GM23338 (cell line): ENCODE measurements around the gene SASH1. TPM values are rescaled to one million over a fixed set of nuclear protein-coding genes. Genes with fewer than 3 reads are reported as not detected.

ENCODE experiments used
- ATAC-seq: fragments of 200-7000 bp; cut with Tn5 transposase; 3 replicates; pipeline ENCODE4 v1.9.1; 2020
- DNase-seq: peaks from one replicate; pipeline ENCODE4 v3.0.0-alpha.2; 2015; ENCODE audit warnings: low spot score
- H2AFZ ChIP-seq: fragments of 200-600 bp; sonication (generic); 2 replicates; pipeline ENCODE4 v1.8.0; 2016; ENCODE audit warnings: antibody characterized with exemption, mild to moderate bottlenecking, moderate library complexity
- H3F3A ChIP-seq: fragments of 200-600 bp; sonication (generic); replicated peaks from 2 replicates; pipeline ENCODE4 v1.8.0; 2017; ENCODE audit warnings: antibody characterized with exemption, mixed run types, low read depth
- H3K27ac ChIP-seq: fragments of 200-600 bp; sonication (generic); 2 replicates; pipeline ENCODE4 v1.6.1; 2016; ENCODE audit warnings: low read depth
- H3K27me3 ChIP-seq: fragments of 200-600 bp; sonication (generic); 2 replicates; pipeline ENCODE4 v1.8.0; 2016; ENCODE audit warnings: mild to moderate bottlenecking, mixed run types, moderate library complexity; ENCODE audit not compliant: insufficient read depth
- H3K36me3 ChIP-seq: fragments of 200-600 bp; sonication (generic); 2 replicates; pipeline ENCODE4 v1.8.0; 2016; ENCODE audit warnings: mild to moderate bottlenecking; ENCODE audit not compliant: insufficient read depth
- H3K4me1 ChIP-seq: fragments of 200-600 bp; sonication (generic); 2 replicates; pipeline ENCODE4 v1.8.0; 2016; ENCODE audit warnings: mild to moderate bottlenecking, moderate library complexity; ENCODE audit not compliant: insufficient read depth
- H3K4me2 ChIP-seq: fragments of 200-600 bp; sonication (generic); 2 replicates; pipeline ENCODE4 v1.7.1; 2017; ENCODE audit warnings: mixed run types
- H3K4me3 ChIP-seq: fragments of 200-600 bp; sonication (generic); 2 replicates; pipeline ENCODE4 v1.6.1; 2016; ENCODE audit warnings: mixed run types
- H3K79me2 ChIP-seq: fragments of 200-600 bp; sonication (generic); replicated peaks from 2 replicates; pipeline ENCODE4 v1.8.0; 2017; ENCODE audit warnings: mild to moderate bottlenecking; ENCODE audit not compliant: insufficient read depth
- H3K9me2 ChIP-seq: fragments of 200-600 bp; sonication (generic); 2 replicates; pipeline ENCODE4 v1.8.0; 2017; ENCODE audit not compliant: insufficient read depth
- H4K20me1 ChIP-seq: fragments of 200-600 bp; sonication (generic); replicated peaks from 2 replicates; pipeline ENCODE4 v1.8.0; 2017; ENCODE audit warnings: mild to moderate bottlenecking; ENCODE audit not compliant: insufficient read depth
- H3K27ac Mint-ChIP-seq: 2 replicates; pipeline ENCODE4 v1.8.0; 2020; ENCODE audit warnings: inconsistent platforms, mild to moderate bottlenecking, moderate library complexity, mixed read lengths
- H3K27me3 Mint-ChIP-seq: 3 replicates; pipeline ENCODE4 v1.8.0; 2022; ENCODE audit warnings: low read depth, mild to moderate bottlenecking, moderate library complexity, mixed read lengths, inconsistent platforms; ENCODE audit not compliant: insufficient read depth, poor library complexity
- H3K36me3 Mint-ChIP-seq: 3 replicates; pipeline ENCODE4 v1.8.0; 2021; ENCODE audit warnings: low read depth, mild to moderate bottlenecking, inconsistent platforms, moderate library complexity, mixed read lengths
- H3K4me1 Mint-ChIP-seq: 3 replicates; pipeline ENCODE4 v1.8.0; 2020; ENCODE audit warnings: mild to moderate bottlenecking, inconsistent platforms, mixed read lengths
- H3K4me3 Mint-ChIP-seq: 3 replicates; pipeline ENCODE4 v1.8.0; 2021; ENCODE audit warnings: moderate library complexity, mild to moderate bottlenecking, inconsistent platforms, mixed read lengths
- H3K9me3 Mint-ChIP-seq: 3 replicates; pipeline ENCODE4 v1.8.0; 2020; ENCODE audit warnings: moderate library complexity, mild to moderate bottlenecking, inconsistent platforms, mixed read lengths
- CREB1 ChIP-seq: fragments of 250-450 bp; sonication (Bioruptor Pico); IDR thresholded peaks from 2 replicates; pipeline ENCODE4 v1.5.0; 2020; ENCODE audit warnings: low read depth, mild to moderate bottlenecking, moderate library complexity
- CTCF ChIP-seq, 2 experiments: fragments of 200-600 bp in 1 of 2; sonication (generic) in 1 of 2; conservative IDR thresholded peaks; 2 replicates each; pipeline versions ENCODE4 v1.5.1 to v1.6.1; 2016 to 2017; ENCODE audit warnings: antibody characterized with exemption in 2 of 2, low read depth in 2 of 2, mild to moderate bottlenecking in 2 of 2, moderate library complexity in 1 of 2
- EZH2 ChIP-seq: fragments of 200-600 bp; sonication (generic); IDR thresholded peaks from one replicate; pipeline ENCODE4 v1.8.0; 2017; ENCODE audit warnings: antibody characterized with exemption, mild to moderate bottlenecking, low read depth; ENCODE audit not compliant: unreplicated experiment
- JUNB ChIP-seq: IDR thresholded peaks from one replicate; pipeline ENCODE4 v1.6.1; 2016; ENCODE audit warnings: antibody characterized with exemption; ENCODE audit not compliant: unreplicated experiment
- STAT1 ChIP-seq: IDR thresholded peaks from one replicate; pipeline ENCODE4 v1.6.1; 2016; ENCODE audit warnings: antibody characterized with exemption; ENCODE audit not compliant: unreplicated experiment
- ZNF114 ChIP-seq: fragments of 250-450 bp; sonication (Bioruptor Pico); IDR thresholded peaks from 2 replicates; pipeline ENCODE4 v1.5.0; 2020; ENCODE audit warnings: mild to moderate bottlenecking, moderate library complexity
- ZNF331 ChIP-seq: fragments of 250-450 bp; sonication (Bioruptor Pico); IDR thresholded peaks from 2 replicates; pipeline ENCODE4 v1.5.0; 2020; ENCODE audit warnings: low read depth, mild to moderate bottlenecking, moderate library complexity
- polyA plus RNA-seq: library from polyadenylated mRNA; unstranded; fragments of >200 nt; fragmentation: Nextera tagmentation; extraction: Ambion mirVana; gene quantifications from 2 replicates; pipeline ENCODE4 v1.2.1, GENCODE V29; 2016
- total RNA-seq: library from RNA; depleted of rRNA; stranded (reverse); fragments of >200 nt; shearing (Covaris generic); gene quantifications from 2 replicates; pipeline ENCODE4 v1.2.3, GENCODE V29; 2014
- TF ChIP-seq, protein P1 (sequence below): IDR thresholded peaks from one replicate; pipeline ENCODE4 v1.6.1; 2018; ENCODE audit warnings: antibody characterized with exemption; ENCODE audit not compliant: unreplicated experiment

The SASH1 gene
- total and polyA plus RNA-seq, 2 experiments from 2014 or later = 8.2 to 30.2 TPM

DNA sequence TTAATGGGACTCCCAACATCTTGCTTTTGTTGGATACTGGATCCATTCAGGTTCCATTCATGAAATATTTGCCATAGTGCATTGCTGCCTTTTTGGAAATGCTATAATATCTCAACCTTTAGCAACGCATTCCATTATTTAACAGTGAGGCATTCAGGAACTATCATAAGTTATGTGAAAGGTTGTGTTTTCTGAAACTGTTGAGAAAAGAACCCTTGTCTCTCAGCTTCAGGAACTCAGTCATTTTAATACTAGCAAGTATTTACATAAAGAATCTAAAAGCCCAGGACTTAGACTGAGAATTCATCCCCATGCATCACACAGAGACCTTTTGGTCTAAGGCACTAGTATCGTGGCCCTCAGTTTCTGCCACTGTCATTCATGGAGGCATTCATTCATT lies 24.9 kb upstream of the SASH1 start (continued):
- TF ChIP-seq, protein P1, sequence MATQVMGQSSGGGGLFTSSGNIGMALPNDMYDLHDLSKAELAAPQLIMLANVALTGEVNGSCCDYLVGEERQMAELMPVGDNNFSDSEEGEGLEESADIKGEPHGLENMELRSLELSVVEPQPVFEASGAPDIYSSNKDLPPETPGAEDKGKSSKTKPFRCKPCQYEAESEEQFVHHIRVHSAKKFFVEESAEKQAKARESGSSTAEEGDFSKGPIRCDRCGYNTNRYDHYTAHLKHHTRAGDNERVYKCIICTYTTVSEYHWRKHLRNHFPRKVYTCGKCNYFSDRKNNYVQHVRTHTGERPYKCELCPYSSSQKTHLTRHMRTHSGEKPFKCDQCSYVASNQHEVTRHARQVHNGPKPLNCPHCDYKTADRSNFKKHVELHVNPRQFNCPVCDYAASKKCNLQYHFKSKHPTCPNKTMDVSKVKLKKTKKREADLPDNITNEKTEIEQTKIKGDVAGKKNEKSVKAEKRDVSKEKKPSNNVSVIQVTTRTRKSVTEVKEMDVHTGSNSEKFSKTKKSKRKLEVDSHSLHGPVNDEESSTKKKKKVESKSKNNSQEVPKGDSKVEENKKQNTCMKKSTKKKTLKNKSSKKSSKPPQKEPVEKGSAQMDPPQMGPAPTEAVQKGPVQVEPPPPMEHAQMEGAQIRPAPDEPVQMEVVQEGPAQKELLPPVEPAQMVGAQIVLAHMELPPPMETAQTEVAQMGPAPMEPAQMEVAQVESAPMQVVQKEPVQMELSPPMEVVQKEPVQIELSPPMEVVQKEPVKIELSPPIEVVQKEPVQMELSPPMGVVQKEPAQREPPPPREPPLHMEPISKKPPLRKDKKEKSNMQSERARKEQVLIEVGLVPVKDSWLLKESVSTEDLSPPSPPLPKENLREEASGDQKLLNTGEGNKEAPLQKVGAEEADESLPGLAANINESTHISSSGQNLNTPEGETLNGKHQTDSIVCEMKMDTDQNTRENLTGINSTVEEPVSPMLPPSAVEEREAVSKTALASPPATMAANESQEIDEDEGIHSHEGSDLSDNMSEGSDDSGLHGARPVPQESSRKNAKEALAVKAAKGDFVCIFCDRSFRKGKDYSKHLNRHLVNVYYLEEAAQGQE = no peak
- TF ChIP-seq ZNF114 (CRISPR knock-in tag) (no peak), EZH2 (no peak), ZNF331 (CRISPR knock-in tag) (no peak), CTCF (conservative IDR thresholded peaks at IDR 0.05; ENCODE audit: low read depth in 2 of 2) (no peak)

DNA sequence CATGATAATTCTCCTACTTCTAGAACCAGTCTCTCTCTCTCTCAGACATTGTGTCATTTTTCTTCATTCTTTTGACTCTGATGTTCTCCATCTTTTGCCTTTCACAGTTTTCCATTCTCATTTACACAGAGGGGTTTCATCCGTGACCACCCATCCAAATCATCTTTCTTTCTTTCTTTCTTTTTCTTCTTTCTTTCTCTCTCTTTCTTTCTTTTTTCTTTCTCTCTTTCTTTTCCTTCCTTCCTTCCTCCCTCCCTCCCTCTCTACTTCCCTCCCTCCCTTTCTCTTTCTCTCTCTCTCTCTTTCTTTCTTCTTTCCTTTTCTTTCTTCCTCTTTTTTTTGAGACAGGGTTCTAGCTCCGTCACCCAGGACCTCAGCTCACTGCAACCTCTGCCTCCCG lies 19.9 kb upstream of the SASH1 start:
- DNase-seq (no peak), ATAC-seq (no peak)
- no peaks in the 10 kb centered on the region for H3K4me1 ChIP-seq
- H3K9me2 ChIP-seq = 0 out of 2 replicates have a peak, but pooled peaks cover 3% of the 10 kb centered on the region
- H3K4me2 ChIP-seq = no peak overlapping the region
- H2AFZ ChIP-seq = no peak overlapping the region
- Mint-ChIP-seq H3K27ac (no peak overlapping the region), H3K9me3 (no peaks in the 10 kb centered on the region), H3K27me3 (peaks cover 3% of the 10 kb centered on the region), H3K36me3 (no peaks in the 10 kb centered on the region), H3K4me3 (no peak overlapping the region), H3K4me1 (no peaks in the 10 kb centered on the region)
- no peaks in the 10 kb centered on the region for H3F3A ChIP-seq
- TF ChIP-seq STAT1 (no peak), JUNB (no peak), CREB1 (CRISPR knock-in tag) (no peak), ZNF114 (CRISPR knock-in tag) (no peak), EZH2 (no peak)
- TF ChIP-seq, protein P1 = no peak
- H3K27me3 ChIP-seq = no peaks in the 10 kb centered on the region
- no peaks in the 10 kb centered on the region for H3K36me3 ChIP-seq
- H3K79me2 ChIP-seq = no peaks in the 10 kb centered on the region
- H3K4me3 ChIP-seq = no peak overlapping the region
- no peaks in the 10 kb centered on the region for H4K20me1 ChIP-seq
- H3K27ac ChIP-seq = no peak overlapping the region
